Neural progenitor cell (in vitro differentiated cells): ENCODE data around the gene CACNG5. TPM values are rescaled to one million over a fixed set of nuclear protein-coding genes. Genes with fewer than 3 reads are reported as not detected.

Source experiments
- DNase-seq: peaks from one replicate; pipeline ENCODE4 v3.0.0-alpha.2; 2016; ENCODE audit warnings: low spot score
- H2AFZ ChIP-seq: fragments of 200-600 bp; sonication (generic); replicated peaks from 2 replicates; pipeline ENCODE4 v1.6.1; 2016; ENCODE audit warnings: antibody characterized with exemption
- H3F3A ChIP-seq: fragments of 200-600 bp; sonication (generic); 2 replicates; pipeline ENCODE4 v1.6.1; 2016; ENCODE audit warnings: antibody characterized with exemption, low read depth
- H3K27ac ChIP-seq: fragments of 200-600 bp; sonication (generic); 2 replicates; pipeline ENCODE4 v1.5.1; 2016; ENCODE audit warnings: mild to moderate bottlenecking
- H3K27me3 ChIP-seq: fragments of 200-600 bp; sonication (generic); 2 replicates; pipeline ENCODE4 v1.6.1; 2016; ENCODE audit warnings: mild to moderate bottlenecking, moderate library complexity
- H3K36me3 ChIP-seq: fragments of 200-600 bp; sonication (generic); 2 replicates; pipeline ENCODE4 v1.5.1; 2016
- H3K4me1 ChIP-seq: fragments of 200-600 bp; sonication (generic); 2 replicates; pipeline ENCODE4 v1.6.1; 2016; ENCODE audit warnings: mixed run types
- H3K4me2 ChIP-seq: fragments of 200-600 bp; sonication (generic); 2 replicates; pipeline ENCODE4 v1.6.1; 2016
- H3K4me3 ChIP-seq: fragments of 200-600 bp; sonication (generic); 2 replicates; pipeline ENCODE4 v1.5.1; 2016
- H3K79me2 ChIP-seq: fragments of 200-600 bp; sonication (generic); 2 replicates; pipeline ENCODE4 v1.6.1; 2016; ENCODE audit warnings: low read depth
- H3K9ac ChIP-seq: fragments of 200-600 bp; sonication (generic); 2 replicates; pipeline ENCODE4 v1.6.1; 2016
- H3K9me3 ChIP-seq: fragments of 200-600 bp; sonication (generic); 2 replicates; pipeline ENCODE4 v1.5.1; 2016; ENCODE audit warnings: low read depth
- H4K20me1 ChIP-seq: fragments of 200-600 bp; sonication (generic); 2 replicates; pipeline ENCODE4 v1.6.1; 2016; ENCODE audit warnings: low read depth
- H3K27ac Mint-ChIP-seq: 3 replicates; pipeline ENCODE4 v1.8.0; 2021; ENCODE audit warnings: mixed read lengths
- H3K27me3 Mint-ChIP-seq: 2 replicates; pipeline ENCODE4 v1.8.0; 2022; ENCODE audit warnings: low read depth, mild to moderate bottlenecking, inconsistent platforms, moderate library complexity, mixed read lengths; ENCODE audit not compliant: insufficient read depth
- H3K36me3 Mint-ChIP-seq: 3 replicates; pipeline ENCODE4 v1.8.0; 2021; ENCODE audit warnings: mixed read lengths
- H3K4me1 Mint-ChIP-seq: 3 replicates; pipeline ENCODE4 v1.8.0; 2021; ENCODE audit warnings: mixed read lengths
- H3K4me3 Mint-ChIP-seq: 3 replicates; pipeline ENCODE4 v1.8.0; 2021; ENCODE audit warnings: mild to moderate bottlenecking, moderate library complexity, mixed read lengths
- H3K9me3 Mint-ChIP-seq: 3 replicates; pipeline ENCODE4 v1.8.0; 2020; ENCODE audit warnings: mixed read lengths
- CTCF ChIP-seq: fragments of 200-600 bp; sonication (generic); IDR thresholded peaks from 2 replicates; pipeline ENCODE4 v1.5.1; 2017; ENCODE audit warnings: antibody characterized with exemption, mild to moderate bottlenecking
- EZH2 ChIP-seq: fragments of 200-600 bp; sonication (generic); IDR thresholded peaks from 2 replicates; pipeline ENCODE4 v1.6.1; 2017; ENCODE audit warnings: antibody characterized with exemption, mild to moderate bottlenecking, moderate library complexity
- EZH2phosphoT487 ChIP-seq: fragments of 200-600 bp; sonication (generic); IDR thresholded peaks from 2 replicates; pipeline ENCODE4 v1.6.1; 2017; ENCODE audit warnings: antibody characterized with exemption
- total RNA-seq: library from RNA; depleted of rRNA; stranded (reverse); fragments of >200 nt; gene quantifications from 2 replicates; pipeline ENCODE4 v1.2.3, GENCODE V29; 2015; ENCODE audit warnings: low replicate concordance

CACNG5 gene
- not detected in 2 replicates for total RNA-seq

GRCh38 chr17:66834919-66835454 is at the start of gene CACNG5:
TSS of gene CACNG5 (plus strand) at chr17:66835117. CDS start at chr17:66877333, 42,216 bp downstream.
- Histone ChIP-seq H3K36me3 (no peaks in the 10 kb centered on the region), H3K79me2 (no peaks in the 10 kb centered on the region), H3K4me3 (peak within 1 kb of the TSS; percentile 40), H3K27ac (no peak within 1 kb of the TSS), H3K4me1 (peaks cover 10% of the 10 kb centered on the region), H3F3A (peaks cover 7% of the 10 kb centered on the region), H3K9ac (no peak within 1 kb of the TSS), H3K4me2 (peak within 1 kb of the TSS; percentile 74), H3K9me3 (no peaks in the 10 kb centered on the region), H2AFZ (no peak within 1 kb of the TSS), H4K20me1 (peaks cover 28% of the 10 kb centered on the region), H3K27me3 (peaks cover 55% of the 10 kb centered on the region)
- Mint-ChIP-seq H3K4me1 (peaks cover 35% of the 10 kb centered on the region), H3K27ac (no peak within 1 kb of the TSS), H3K27me3 (peaks cover 45% of the 10 kb centered on the region), H3K4me3 (peak within 1 kb of the TSS; percentile 75), H3K9me3 (no peaks in the 10 kb centered on the region), H3K36me3 (no peaks in the 10 kb centered on the region)
- DNase-seq: peak; percentile 45
- TF ChIP-seq EZH2phosphoT487: peak; percentile 26
- TF ChIP-seq CTCF: no peak
- peak; percentile 35 for TF ChIP-seq EZH2

GRCh38 chr17:66786107-66786506 is 48.8 kb upstream of the CACNG5 start:
- no peak for TF ChIP-seq CTCF
- no peak for TF ChIP-seq EZH2phosphoT487
- no peak for TF ChIP-seq EZH2
- no peak overlapping the region for H2AFZ ChIP-seq
- no peaks in the 10 kb centered on the region for H4K20me1 ChIP-seq
- H3K4me1 ChIP-seq: peaks cover 15% of the 10 kb centered on the region
- peaks cover 16% of the 10 kb centered on the region for H3K4me1 Mint-ChIP-seq
- no peaks in the 10 kb centered on the region for H3K79me2 ChIP-seq
- H3K27me3 ChIP-seq: no peaks in the 10 kb centered on the region
- no peaks in the 10 kb centered on the region for H3K9me3 ChIP-seq
- no peak for DNase-seq
- H3K27ac ChIP-seq: no peak overlapping the region
- H3F3A ChIP-seq: no peaks in the 10 kb centered on the region
- H3K36me3 ChIP-seq: no peaks in the 10 kb centered on the region
- H3K36me3 Mint-ChIP-seq: peaks cover 5% of the 10 kb centered on the region
- H3K9ac ChIP-seq: no peak overlapping the region
- H3K27me3 Mint-ChIP-seq: peaks cover 2% of the 10 kb centered on the region
- H3K4me3 ChIP-seq: no peak overlapping the region
- H3K4me3 Mint-ChIP-seq: no peak overlapping the region
- no peak overlapping the region for H3K4me2 ChIP-seq
- no peaks in the 10 kb centered on the region for H3K9me3 Mint-ChIP-seq
- no peak overlapping the region for H3K27ac Mint-ChIP-seq

- H3K4me3 ChIP-seq: no peak overlapping the region
- peaks cover 15% of the 10 kb centered on the region for H3K4me1 ChIP-seq
- DNase-seq: no peak
- H3K36me3 ChIP-seq: no peaks in the 10 kb centered on the region
- no peaks in the 10 kb centered on the region for H3K27me3 ChIP-seq
- peaks cover 9% of the 10 kb centered on the region for H3K36me3 Mint-ChIP-seq
- H3K27ac ChIP-seq: no peak overlapping the region
- H4K20me1 ChIP-seq: no peaks in the 10 kb centered on the region
- no peak overlapping the region for H3K27ac Mint-ChIP-seq
- H3K79me2 ChIP-seq: no peaks in the 10 kb centered on the region
- TF ChIP-seq EZH2phosphoT487: no peak
- no peak for TF ChIP-seq EZH2
- no peak for TF ChIP-seq CTCF
- no peak overlapping the region for H3K4me3 Mint-ChIP-seq
- H3K9me3 Mint-ChIP-seq: no peaks in the 10 kb centered on the region
- H3K27me3 Mint-ChIP-seq: peaks cover 6% of the 10 kb centered on the region
- H3K9ac ChIP-seq: no peak overlapping the region
- H2AFZ ChIP-seq: no peak overlapping the region
- no peaks in the 10 kb centered on the region for H3K9me3 ChIP-seq
- H3K4me2 ChIP-seq: no peak overlapping the region
- peaks cover 19% of the 10 kb centered on the region for H3K4me1 Mint-ChIP-seq
- no peaks in the 10 kb centered on the region for H3F3A ChIP-seq
Measured at GRCh38 chr17:66787914-66788313, 47.0 kb upstream of the CACNG5 start.
